Activated CD4-positive, alpha-beta T cell treated with anti-CD3 and anti-CD28 coated beads, Interleukin-2, amount 10 ng/mL, durations not matched to agents 24 days and 14 days (primary cell): ENCODE measurements around the gene FN3KRP. TPM values are rescaled to one million over a fixed set of nuclear protein-coding genes. Genes with fewer than 3 reads are reported as not detected.

ENCODE experiments used
- DNase-seq: peaks from one replicate; pipeline ENCODE4 v3.0.0; 2022
- H3K27ac Mint-ChIP-seq: one replicate; pipeline ENCODE4 v1.8.0; 2022; ENCODE audit warnings: mild to moderate bottlenecking, mixed read lengths
- H3K27me3 Mint-ChIP-seq: one replicate; pipeline ENCODE4 v1.8.0; 2022; ENCODE audit warnings: mixed read lengths
- H3K36me3 Mint-ChIP-seq: one replicate; pipeline ENCODE4 v1.8.0; 2022; ENCODE audit warnings: low read depth, mild to moderate bottlenecking, mixed read lengths
- H3K4me1 Mint-ChIP-seq: one replicate; pipeline ENCODE4 v1.8.0; 2021; ENCODE audit warnings: mixed read lengths
- H3K4me3 Mint-ChIP-seq: one replicate; pipeline ENCODE4 v1.8.0; 2022; ENCODE audit warnings: mild to moderate bottlenecking, moderate library complexity, mixed read lengths
- H3K9me3 Mint-ChIP-seq: one replicate; pipeline ENCODE4 v1.8.0; 2021; ENCODE audit warnings: mixed read lengths
- intact Hi-C: fragments of 100-400 bp; cut with micrococcal nuclease; formaldehyde crosslinking; loops from one replicate; pipeline ENCODE4 v1.15.1; 2023
- total RNA-seq: library from RNA; stranded (reverse); gene quantifications from 2 replicates; pipeline ENCODE4 v1.2.3, GENCODE V29; 2022

Gene FN3KRP
- total RNA-seq = 38.7 and 43.4 TPM in 2 replicates

- H3K36me3 Mint-ChIP-seq = peaks cover 16% of the 10 kb centered on the region
- no peaks in the 10 kb centered on the region for H3K9me3 Mint-ChIP-seq
- H3K4me1 Mint-ChIP-seq = peaks cover 19% of the 10 kb centered on the region
- peak within 1 kb of the TSS; percentile 95 for H3K4me3 Mint-ChIP-seq
- H3K27me3 Mint-ChIP-seq = no peaks in the 10 kb centered on the region
- peak within 1 kb of the TSS; percentile 90 for H3K27ac Mint-ChIP-seq
- intact Hi-C loops = loop anchor here (1.0 kb wide), 2 partner anchors 18 to 36 kb away; partner anchors contain the start of genes RAB40B and TBCD
- DNase-seq = peak; percentile 97
Observed at GRCh38 chr17:82716203-82717010, at the start of gene FN3KRP. Gene FN3KRP (plus strand): TSS chr17:82716706. CDS start chr17:82716756, 50 bp downstream.

GRCh38 chr17:82666931-82667667 is 49.4 kb upstream of the FN3KRP start:
- no peak overlapping the region for H3K4me3 Mint-ChIP-seq
- peaks cover 4% of the 10 kb centered on the region for H3K4me1 Mint-ChIP-seq
- no peaks in the 10 kb centered on the region for H3K9me3 Mint-ChIP-seq
- no peak for DNase-seq
- intact Hi-C loops = no loop called here
- no peak overlapping the region for H3K27ac Mint-ChIP-seq
- H3K36me3 Mint-ChIP-seq = no peaks in the 10 kb centered on the region
- H3K27me3 Mint-ChIP-seq = no peaks in the 10 kb centered on the region

- Mint-ChIP-seq H3K27ac (no peak overlapping the region), H3K27me3 (no peaks in the 10 kb centered on the region), H3K9me3 (no peaks in the 10 kb centered on the region), H3K4me3 (no peak overlapping the region), H3K36me3 (no peaks in the 10 kb centered on the region), H3K4me1 (peaks cover 4% of the 10 kb centered on the region)
- no peak for DNase-seq
- intact Hi-C loops = no loop called here
Observed at GRCh38 chr17:82667668-82668000, 48.9 kb upstream of the FN3KRP start.

GRCh38 chr17:82668024-82668630 is 48.4 kb upstream of the FN3KRP start:
- intact Hi-C loops = loop anchor here (1.0 kb wide), 1 partner anchor 98 kb away; no protein-coding TSS in a partner anchor
- H3K4me3 Mint-ChIP-seq = no peak overlapping the region

GRCh38 chr17:82668631-82669099 is 47.8 kb upstream of the FN3KRP start:
- peak; percentile 80 for DNase-seq
- no peaks in the 10 kb centered on the region for H3K36me3 Mint-ChIP-seq
- intact Hi-C loops = loop anchor here (1.0 kb wide), 1 partner anchor 98 kb away; no protein-coding TSS in a partner anchor
- no peaks in the 10 kb centered on the region for H3K9me3 Mint-ChIP-seq
- H3K27me3 Mint-ChIP-seq = no peaks in the 10 kb centered on the region
- peak overlapping the region; percentile 49 for H3K4me3 Mint-ChIP-seq
- no peak overlapping the region for H3K27ac Mint-ChIP-seq
- H3K4me1 Mint-ChIP-seq = peaks cover 4% of the 10 kb centered on the region

More at GRCh38 chr17:82668024-82668630, 48.4 kb upstream of the FN3KRP start:
- H3K4me1 Mint-ChIP-seq = peaks cover 4% of the 10 kb centered on the region
- H3K27me3 Mint-ChIP-seq = no peaks in the 10 kb centered on the region
- DNase-seq = no peak
- no peaks in the 10 kb centered on the region for H3K36me3 Mint-ChIP-seq
- H3K27ac Mint-ChIP-seq = no peak overlapping the region
- no peaks in the 10 kb centered on the region for H3K9me3 Mint-ChIP-seq

GRCh38 chr17:82670661-82671450 is 45.6 kb upstream of the FN3KRP start:
- Mint-ChIP-seq H3K27me3 (no peaks in the 10 kb centered on the region), H3K4me3 (no peak overlapping the region), H3K4me1 (peaks cover 4% of the 10 kb centered on the region), H3K9me3 (no peaks in the 10 kb centered on the region), H3K27ac (no peak overlapping the region), H3K36me3 (no peaks in the 10 kb centered on the region)
- intact Hi-C loops = no loop called here
- no peak for DNase-seq

GRCh38 chr17:82674656-82675475 is 41.6 kb upstream of the FN3KRP start:
- Mint-ChIP-seq H3K36me3 (no peaks in the 10 kb centered on the region), H3K4me3 (no peak overlapping the region), H3K4me1 (no peaks in the 10 kb centered on the region), H3K27ac (no peak overlapping the region), H3K9me3 (no peaks in the 10 kb centered on the region), H3K27me3 (no peaks in the 10 kb centered on the region)
- intact Hi-C loops = no loop called here
- DNase-seq = no peak

- intact Hi-C loops = no loop called here
- no peaks in the 10 kb centered on the region for H3K36me3 Mint-ChIP-seq
- no peaks in the 10 kb centered on the region for H3K9me3 Mint-ChIP-seq
- H3K27ac Mint-ChIP-seq = no peak overlapping the region
- H3K27me3 Mint-ChIP-seq = no peaks in the 10 kb centered on the region
- DNase-seq = no peak
- H3K4me1 Mint-ChIP-seq = no peaks in the 10 kb centered on the region
- no peak overlapping the region for H3K4me3 Mint-ChIP-seq
Observed at GRCh38 chr17:82675476-82676245, 40.8 kb upstream of the FN3KRP start.

- DNase-seq = no peak
- intact Hi-C loops = no loop called here
- H3K36me3 Mint-ChIP-seq = peaks cover 2% of the 10 kb centered on the region
- H3K27me3 Mint-ChIP-seq = no peaks in the 10 kb centered on the region
- peaks cover 8% of the 10 kb centered on the region for H3K9me3 Mint-ChIP-seq
- no peak overlapping the region for H3K27ac Mint-ChIP-seq
- no peaks in the 10 kb centered on the region for H3K4me1 Mint-ChIP-seq
- H3K4me3 Mint-ChIP-seq = no peak overlapping the region
Observed at GRCh38 chr17:82677353-82677925, 39.1 kb upstream of the FN3KRP start.

- H3K36me3 Mint-ChIP-seq = peaks cover 2% of the 10 kb centered on the region
- no peak overlapping the region for H3K4me3 Mint-ChIP-seq
- no peak overlapping the region for H3K27ac Mint-ChIP-seq
- H3K27me3 Mint-ChIP-seq = no peaks in the 10 kb centered on the region
- intact Hi-C loops = no loop called here
- H3K9me3 Mint-ChIP-seq = peaks cover 8% of the 10 kb centered on the region
- no peaks in the 10 kb centered on the region for H3K4me1 Mint-ChIP-seq
- DNase-seq = no peak
Observed at GRCh38 chr17:82678265-82678891, 38.1 kb upstream of the FN3KRP start.

GRCh38 chr17:82679586-82680465 is 36.7 kb upstream of the FN3KRP start:
- H3K27me3 Mint-ChIP-seq = no peaks in the 10 kb centered on the region
- intact Hi-C loops = no loop called here
- DNase-seq = no peak
- H3K36me3 Mint-ChIP-seq = peaks cover 2% of the 10 kb centered on the region
- H3K27ac Mint-ChIP-seq = no peak overlapping the region
- no peak overlapping the region for H3K4me3 Mint-ChIP-seq
- H3K9me3 Mint-ChIP-seq = peaks cover 8% of the 10 kb centered on the region
- H3K4me1 Mint-ChIP-seq = no peaks in the 10 kb centered on the region
